Hippocampal formation (tissue), 2 donors: ENCODE measurements around the gene SUV39H1.
"Not testable (repeated sequence)": the region's sequence is repeated elsewhere in the genome, so short reads cannot be mapped to it uniquely, and the experiment has no call there.

Source experiments
- DNase-seq, 2 donors: peaks; one replicate each; lab custom pipeline; 2025; lab: John Stamatoyannopoulos, UW

Gene SUV39H1

DNA sequence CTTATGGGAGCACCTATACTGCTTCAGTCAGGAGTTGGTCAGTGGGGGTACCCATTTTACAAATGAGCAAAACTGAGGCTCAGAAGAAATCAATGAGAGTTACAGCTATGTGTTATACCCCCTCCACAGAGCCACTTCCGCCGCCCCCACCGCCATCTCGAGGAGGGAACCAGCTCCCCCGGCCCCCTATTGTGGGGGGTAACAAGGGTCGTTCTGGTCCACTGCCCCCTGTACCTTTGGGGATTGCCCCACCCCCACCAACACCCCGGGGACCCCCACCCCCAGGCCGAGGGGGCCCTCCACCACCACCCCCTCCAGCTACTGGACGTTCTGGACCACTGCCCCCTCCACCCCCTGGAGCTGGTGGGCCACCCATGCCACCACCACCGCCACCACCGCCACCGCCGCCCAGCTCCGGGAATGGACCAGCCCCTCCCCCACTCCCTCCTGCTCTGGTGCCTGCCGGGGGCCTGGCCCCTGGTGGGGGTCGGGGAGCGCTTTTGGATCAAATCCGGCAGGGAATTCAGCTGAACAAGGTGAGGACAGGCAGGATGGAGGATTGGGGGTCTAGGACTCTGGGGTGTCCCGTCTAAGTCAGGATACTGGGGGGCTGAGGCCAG is 7.9 kb upstream of the SUV39H1 start:
- no peak for DNase-seq

DNA sequence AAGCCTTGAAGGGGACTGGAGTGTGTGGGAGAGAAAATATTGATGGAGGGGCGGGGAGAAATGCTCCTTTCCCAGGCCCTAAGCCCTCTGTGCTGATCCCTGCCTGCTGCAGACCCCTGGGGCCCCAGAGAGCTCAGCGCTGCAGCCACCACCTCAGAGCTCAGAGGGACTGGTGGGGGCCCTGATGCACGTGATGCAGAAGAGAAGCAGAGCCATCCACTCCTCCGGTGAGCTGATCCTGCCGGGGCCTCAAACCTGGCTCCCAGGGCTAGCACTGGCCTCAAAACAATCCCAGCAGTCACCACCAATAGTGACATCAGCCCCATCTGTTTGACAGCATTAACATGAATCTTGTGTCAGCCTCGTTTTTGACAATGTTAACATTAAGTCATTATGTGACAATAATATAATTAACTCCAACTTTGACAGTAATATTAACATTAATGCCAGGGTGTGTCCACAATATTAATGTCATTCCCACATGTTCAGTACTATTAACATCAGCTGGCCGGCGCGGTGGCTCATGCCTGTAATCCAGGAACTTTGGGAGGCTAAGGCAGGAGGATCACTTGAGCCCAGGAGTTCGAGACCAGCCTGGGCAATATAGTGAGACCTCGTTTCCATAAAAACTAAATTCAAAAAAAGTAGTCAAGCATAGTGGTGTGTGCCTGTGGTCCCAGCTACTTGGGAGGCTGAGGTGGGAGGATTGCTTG is 7.2 kb upstream of the SUV39H1 start:
- DNase-seq, result no peak

DNA sequence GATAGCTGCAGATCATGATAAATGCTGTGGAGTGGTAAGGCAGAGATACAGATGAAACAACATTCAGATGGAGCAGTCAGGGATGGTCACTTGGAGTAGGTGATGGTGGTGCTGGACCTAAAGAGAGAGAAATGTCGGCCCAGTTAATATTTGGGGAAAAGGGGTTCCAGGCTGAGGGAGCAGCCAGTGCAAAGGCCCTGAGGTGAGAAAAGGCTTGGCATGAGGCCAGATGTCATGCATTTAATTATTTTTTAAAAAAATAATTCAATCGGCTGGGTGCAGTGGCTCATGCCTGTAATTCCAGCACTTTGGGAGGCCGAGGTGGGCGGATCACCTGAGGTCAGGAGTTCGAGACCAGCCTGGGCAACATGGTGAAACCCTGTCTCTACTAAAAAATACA is 4.8 kb upstream of the SUV39H1 start:
- not testable (repeated sequence) for DNase-seq

DNA sequence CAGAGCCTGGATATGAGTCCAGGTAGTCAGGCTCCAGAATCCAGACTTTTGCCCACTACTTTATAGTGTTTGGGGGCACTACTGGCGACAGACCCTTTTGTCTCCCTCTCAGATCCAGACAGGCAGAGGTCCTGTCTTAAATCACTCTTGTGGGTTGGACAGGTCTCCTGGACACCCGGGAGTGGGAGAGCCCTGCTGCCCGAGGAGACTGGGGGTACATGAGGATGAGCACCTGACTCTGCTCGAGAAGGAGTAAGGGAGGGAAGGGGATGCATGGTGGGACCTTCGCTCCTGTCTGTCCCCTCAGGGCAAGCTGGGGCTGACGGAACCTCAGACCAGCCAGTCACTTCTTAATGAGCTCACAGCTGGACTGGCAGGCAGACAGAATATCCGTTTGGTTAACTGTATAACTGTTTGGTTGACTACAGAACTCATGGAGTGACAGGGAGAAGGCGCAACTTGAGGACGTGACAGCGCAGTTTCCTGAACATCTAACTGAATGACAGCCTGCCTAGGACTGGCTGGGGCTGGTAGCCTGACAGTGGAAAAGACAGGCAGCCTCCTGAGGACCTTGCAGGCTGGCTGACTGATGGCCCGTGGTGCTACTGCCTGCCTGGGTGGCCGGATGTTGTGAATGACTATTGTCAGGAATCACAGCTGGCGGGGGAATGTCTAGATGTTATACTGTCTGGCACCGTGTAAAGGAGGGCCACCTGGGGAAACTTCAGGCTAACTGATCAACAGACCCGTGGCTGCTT is 1.6 kb upstream of the SUV39H1 start:
- no peak for DNase-seq

DNA sequence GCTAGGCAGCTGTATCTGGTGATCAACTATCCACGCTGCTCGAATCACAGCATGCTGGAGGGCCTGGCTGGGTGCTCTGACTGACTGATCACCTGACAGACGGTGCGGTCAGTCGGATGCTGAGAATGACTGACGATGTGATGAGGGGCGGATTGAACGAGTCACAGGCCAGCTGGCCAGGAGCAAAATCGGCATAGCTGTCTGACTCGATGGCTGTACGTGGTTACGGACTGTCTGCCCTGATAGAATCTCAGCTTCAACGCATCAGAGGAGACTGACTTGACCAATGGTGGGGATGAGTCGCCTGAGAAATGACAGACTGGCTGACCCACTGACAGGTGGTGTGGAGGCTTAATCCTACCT is 1.0 kb upstream of the SUV39H1 start:
- DNase-seq, result no peak

DNA sequence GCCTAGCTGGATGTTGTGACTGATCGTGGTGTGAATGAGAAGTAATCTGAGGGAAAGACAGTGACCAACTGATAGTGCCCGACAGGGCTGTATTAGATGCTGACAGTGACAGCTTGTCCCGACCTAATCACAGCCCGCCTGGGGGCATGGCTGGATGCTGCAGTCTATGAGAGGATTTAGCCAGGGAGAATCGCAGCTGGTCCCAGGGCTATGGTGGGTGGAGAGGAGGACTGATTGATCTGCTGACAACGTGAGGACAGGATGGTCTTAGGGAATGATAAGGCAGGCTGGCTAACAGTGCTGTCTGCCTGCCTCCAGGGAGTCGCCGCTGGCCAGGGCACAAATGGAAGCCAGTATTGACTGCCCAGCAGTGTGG is 621 bp upstream of the SUV39H1 start:
- no peak for DNase-seq

DNA sequence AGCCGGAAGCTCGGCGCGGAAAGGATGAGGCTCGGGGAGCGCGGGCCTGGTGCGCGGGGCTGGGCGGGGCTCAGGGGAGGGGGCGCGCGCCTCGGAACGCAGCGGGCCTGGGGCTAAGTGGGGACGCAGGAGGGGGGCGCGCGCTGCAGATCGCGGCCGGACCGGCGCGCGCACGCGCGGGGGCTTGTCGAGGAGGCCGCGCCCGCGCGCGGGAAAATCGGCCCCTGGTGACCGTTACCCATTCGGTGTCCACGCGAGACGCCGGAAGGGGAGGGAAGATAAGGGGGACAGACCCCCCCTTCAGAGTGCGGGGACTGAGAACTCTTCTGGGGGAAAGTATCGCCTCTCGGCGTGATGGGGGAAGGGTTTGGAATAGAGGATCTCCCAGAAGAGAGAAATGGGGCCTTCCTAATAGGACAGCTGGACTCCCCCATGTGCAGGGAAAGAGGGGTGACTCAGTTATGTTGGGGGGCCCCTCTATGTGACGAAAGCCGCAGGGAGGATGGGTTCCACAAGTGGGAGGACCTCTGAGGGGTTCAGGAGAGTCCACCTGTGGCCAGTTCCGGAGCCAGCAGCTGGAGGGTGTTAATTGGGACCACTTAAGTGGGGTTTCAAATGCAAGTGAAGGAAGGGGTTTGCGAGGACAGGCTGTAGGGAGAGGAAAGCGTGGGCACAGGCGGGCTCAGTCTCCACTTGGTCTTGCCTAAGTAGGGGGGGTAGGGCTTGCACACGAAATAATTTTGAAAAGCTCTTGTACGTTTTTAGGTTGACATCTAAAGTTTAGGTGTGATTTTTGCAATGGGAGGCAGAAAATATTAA is 584 bp downstream of the SUV39H1 start:
- DNase-seq, result no peak

DNA sequence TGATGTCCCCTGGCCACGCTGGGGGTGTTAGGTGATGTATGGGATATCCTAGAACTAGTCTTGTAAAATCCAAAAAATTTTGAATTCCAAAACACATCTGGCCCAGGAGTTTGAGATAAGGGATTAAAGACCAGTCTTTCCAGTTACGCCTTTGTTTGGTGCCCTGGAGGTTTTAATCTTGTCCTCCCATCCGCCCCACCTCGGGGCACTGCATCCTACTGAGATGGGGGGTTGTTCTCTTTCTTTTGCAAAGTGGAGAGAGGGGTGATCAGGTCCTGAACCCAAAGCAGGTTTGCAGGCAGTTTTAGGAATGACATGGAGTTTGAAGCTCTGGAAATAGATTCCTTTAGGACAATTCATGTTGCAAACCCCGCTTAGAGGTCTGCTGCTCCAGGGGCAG is 1.8 kb downstream of the SUV39H1 start:
- DNase-seq, result no peak

DNA sequence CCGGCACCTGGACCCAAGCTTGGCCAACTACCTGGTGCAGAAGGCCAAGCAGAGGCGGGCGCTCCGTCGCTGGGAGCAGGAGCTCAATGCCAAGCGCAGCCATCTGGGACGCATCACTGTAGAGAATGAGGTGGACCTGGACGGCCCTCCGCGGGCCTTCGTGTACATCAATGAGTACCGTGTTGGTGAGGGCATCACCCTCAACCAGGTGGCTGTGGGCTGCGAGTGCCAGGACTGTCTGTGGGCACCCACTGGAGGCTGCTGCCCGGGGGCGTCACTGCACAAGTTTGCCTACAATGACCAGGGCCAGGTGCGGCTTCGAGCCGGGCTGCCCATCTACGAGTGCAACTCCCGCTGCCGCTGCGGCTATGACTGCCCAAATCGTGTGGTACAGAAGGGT is 3.7 kb downstream of the SUV39H1 start:
- DNase-seq, result no peak

DNA sequence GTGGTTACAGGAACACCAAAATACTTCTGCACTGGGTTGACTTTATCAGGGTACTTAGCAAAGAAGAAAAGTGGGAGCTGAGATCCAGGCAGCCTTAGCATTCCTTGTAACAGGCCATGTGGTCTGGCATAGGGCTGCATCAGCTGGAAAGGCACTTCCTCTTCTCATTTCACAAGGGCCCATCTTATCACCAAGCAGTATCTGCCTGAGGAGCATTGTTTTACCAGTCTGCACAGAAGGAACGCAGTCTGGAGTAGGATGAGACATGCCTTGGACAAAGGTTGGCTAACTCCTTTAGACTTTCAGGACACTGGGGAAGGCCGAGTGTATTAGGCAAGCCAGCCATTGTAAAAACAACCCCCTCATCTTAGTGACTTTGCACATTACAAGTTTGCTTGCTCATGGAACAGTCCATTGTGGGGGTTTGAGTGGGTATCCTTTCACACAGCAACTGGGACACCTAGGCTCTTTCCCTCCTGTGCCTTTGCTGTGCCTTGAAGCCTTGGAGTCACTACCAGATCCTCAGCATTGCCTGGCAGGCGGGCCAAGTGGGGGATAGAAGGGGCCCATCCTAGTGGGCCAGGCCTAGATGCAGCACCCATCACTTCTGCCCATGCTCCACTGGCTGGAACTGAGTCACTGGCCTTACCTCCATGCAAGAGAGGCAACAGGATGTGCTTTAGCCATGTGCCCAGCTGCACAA is 4.6 kb downstream of the SUV39H1 start:
- no peak for DNase-seq

DNA sequence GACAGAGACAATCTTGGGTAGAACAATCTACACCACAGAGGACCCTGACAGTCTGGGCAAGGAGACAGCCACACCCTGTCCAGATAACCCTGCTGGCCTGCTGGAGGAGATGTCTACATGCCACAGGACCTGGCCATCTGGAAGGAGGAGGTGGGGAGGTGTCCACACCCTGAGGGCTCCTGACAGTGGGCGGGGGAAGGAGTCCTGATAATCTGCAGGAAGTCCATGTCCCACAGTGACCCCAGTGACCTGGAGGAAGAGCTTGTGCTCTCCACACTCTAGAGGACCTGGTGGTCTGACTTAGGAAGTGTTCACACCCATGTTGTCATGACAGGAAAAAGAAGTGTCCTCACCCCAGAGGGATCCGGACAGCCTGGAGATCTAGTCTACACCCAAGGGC is 5.5 kb downstream of the SUV39H1 start:
- DNase-seq, result no peak

DNA sequence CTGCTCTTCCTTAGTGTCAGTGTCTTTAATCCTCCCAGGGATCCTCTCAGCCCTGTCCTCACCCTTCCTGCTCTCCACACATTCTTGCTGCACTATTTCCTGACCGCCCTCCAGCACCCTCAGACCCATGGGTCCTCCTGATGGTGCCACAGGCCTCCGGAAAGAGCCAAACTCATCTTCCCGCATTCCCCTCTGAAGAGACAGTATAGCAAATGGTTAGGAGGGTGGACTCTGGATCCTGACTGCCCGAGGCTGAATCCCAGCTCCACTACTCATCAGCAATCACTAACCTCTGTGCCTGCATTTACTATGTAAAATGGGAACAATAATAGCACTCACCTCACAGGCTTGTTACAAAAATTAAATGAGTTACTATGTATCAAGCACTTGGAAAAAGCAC is 6.2 kb downstream of the SUV39H1 start:
- DNase-seq, result no peak

DNA sequence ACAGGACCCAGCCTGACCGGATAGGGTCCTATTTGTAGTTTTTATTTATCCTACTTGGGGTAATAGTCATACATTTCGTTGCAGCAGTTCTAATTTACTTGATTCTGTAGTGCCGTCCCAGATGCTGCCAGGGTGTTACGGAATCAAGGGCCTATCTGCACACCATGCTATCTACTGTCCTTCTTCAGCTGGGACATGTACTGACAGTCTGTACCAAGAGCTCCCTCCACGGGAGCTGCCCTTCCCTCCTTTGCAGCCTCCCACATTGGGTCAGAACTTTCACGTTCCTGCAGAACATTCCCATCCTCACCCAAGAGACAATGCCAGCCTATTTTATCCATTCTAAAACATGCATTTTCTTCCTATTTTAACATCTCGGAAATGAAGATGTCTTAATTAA is 6.7 kb downstream of the SUV39H1 start:
- no peak for DNase-seq

DNA sequence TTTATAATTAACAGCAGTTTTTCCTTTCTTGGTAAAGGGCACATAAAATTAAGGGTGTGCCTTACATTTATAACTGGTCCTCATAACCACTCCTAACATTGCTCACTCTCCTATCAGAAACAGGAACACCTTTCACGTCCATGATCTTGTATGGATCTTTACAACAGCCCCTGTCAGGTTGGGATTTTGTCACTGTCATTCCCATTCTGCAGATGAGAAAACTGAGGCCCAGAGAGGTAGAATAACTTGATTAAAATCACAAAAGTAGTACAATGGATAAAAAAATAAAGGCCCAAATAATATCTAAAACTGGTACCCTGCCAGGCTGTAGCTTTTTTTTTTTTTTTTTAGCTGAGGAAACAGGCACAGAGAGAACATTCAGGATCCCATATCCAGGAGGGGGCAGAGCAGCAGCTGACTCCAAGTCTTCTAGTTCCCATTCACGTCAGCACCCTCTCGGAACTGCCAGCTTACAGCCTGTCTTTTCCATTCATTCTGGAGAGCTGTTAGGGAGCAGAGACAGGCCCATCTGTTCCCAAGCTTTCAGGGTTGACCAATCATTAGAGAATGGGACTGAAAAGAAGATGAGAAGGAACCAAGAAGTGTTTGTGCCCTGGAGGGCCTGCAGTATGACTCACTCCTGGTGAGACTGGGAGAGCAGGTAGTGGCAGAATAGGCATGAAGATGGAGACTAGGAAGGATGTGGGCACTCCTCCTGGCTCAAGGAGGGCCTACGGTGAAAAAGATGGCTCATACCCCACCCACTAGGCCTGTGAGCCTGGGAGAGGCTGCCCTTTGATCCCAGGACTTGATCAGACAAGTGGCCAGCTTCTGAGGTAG is 7.3 kb downstream of the SUV39H1 start:
- DNase-seq, result peak; percentile 10 to 15

DNA sequence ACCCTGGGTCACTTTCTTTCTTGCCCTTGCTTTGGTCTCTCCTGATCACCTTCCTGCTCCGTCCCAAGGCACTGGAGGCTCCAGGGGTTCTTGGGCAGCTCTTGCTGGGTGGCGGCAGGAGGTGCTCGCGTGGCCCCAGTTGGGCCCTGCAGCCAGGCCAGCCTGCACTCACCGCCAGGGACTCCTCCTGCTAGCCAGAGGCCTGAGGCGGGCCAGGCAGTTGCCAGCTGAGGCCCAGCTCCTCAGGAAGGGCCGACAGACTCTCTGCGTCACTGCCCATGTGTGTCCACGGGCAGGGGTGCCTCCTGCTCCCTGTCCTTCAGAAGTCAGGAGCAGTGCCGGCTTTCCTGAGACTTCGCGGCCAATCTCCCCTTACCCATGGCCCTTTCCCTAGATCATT is 9.3 kb downstream of the SUV39H1 start:
- no peak for DNase-seq

DNA sequence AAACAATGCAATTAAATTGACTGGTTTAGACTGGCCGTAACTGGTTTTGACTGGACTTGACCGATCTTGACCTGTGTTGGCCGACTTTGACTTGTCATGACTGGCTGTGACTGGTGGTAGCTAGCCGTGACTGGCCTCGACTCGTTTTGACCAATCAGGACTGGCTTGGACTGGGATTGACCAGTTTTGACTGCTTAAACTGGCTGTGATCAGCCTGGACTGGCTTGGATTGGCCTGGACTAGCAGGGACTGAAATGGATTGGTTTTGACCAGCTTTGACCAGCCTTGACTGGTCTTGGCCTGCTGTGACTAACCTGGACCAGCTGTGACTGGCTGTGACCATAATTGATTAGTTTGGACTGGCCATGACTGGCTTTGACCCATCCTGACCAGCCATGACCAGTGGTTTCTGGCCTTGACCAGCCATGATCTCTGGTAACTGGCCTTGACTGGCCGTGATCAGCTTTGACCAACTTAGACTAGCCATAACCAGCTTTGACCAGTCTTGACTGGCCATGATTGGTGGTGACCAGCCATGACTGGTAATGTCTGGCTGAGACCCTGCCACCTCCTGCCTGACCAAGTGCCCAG is 13.1 kb downstream of the SUV39H1 start:
- no peak for DNase-seq

DNA sequence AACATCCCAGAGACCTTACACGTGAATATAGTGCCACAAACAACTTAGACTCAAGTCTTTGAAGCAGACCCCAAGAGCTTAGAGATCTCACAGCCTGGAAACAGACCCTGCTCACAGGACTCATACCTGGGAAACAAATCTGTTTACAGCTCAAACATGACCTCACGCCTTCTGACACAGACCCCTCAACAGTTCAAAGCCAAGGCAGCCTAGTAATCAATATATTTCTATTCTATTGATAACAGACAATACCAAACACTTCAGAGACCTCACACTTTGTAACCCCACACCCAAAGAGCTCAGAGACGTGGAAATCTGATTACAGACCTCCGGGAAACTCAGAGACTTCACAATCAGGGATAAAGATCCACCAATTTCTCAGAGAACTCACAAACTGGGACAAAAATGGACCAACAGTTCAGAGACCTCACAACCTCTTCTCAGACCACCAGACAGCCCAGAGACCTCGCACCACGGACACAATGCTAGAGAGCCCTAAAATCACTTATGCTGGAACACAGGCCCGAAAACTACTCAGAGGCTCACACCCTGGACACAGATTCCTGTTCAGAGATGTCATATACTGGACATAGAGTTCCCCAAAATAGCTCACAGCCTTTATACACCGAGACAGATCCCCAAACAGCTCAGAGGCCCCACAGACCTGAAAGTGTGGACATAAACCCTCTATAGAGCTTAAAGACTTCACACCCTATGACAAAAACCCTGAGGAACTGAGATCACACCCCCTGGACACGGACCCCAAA is 14.8 kb downstream of the SUV39H1 start:
- DNase-seq, result no peak

DNA sequence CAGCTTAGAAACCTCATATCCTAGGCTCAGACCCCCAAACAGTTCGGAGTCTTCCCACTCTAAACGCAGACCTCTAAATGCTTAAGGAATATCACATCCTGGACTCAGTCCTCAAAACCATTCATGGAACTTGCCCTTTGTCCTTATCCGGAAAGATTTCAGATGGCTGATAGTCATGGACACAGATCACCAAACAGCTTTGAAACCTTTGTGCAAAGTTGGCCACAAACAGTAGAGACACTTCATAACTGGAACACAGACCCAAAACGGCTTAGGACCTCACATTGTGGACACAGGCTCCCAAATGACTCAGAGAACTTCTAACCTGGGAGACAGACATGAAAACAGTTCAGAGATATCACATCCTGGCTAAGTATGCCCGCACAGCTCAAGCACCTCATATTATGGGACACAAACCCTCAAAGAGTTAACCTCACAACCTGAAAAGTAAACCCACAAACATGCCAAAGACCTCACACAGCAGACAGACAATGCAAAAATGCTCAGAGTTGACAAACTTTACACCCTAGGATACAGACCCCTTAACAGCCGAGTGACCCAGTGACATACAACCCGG is 15.5 kb downstream of the SUV39H1 start:
- DNase-seq, result no peak

DNA sequence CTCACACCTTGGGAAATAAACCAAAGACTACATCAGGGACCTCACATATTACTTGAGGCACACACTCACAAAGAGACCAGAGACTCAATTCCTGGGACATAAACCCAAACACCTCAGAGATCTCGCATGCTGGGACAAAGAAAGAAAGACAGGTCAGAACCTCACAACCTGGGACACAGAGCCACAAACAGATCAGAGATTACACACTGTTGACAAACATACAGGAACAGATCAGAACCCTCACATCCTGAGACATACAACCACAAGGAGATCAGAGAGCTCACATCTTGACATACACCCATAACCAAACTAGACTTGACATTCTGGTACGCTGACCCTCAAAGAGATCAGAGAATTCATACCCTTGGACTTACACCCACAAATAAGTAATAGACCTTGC is 17.3 kb downstream of the SUV39H1 start:
- DNase-seq, result no peak
